Spleen (tissue), 11 donors: ENCODE measurements around the gene CSNK1D. TPM values are rescaled to one million over a fixed set of nuclear protein-coding genes. Genes with fewer than 3 reads are reported as not detected.

Experiments used
- DNase-seq: peaks from one replicate; pipeline ENCODE4 v3.0.0-alpha.2; 2020
- H3K27ac ChIP-seq, 8 donors: fragments of 200-600 bp; sonication (generic) in 7 of 8; 1 replicate in 4 of 8; 2 replicates in 4 of 8; pipeline versions ENCODE4 v1.5.0 to v1.8.0; 2016 to 2021; ENCODE audit warnings: inconsistent platforms in 4 of 8, mild to moderate bottlenecking in 4 of 8, moderate library complexity in 1 of 8
- H3K27me3 ChIP-seq, 7 donors: fragments of 200-600 bp; sonication (generic) in 6 of 7; replicated peaks in 1 of 7; 1 replicate in 4 of 7; 2 replicates in 3 of 7; pipeline versions ENCODE4 v1.5.0 to v1.8.0; 2016 to 2021; ENCODE audit warnings: inconsistent platforms in 3 of 7, mild to moderate bottlenecking in 1 of 7
- H3K36me3 ChIP-seq, 6 donors: fragments of 200-600 bp; sonication (generic) in 5 of 6; 1 replicate in 4 of 6; 2 replicates in 2 of 6; pipeline versions ENCODE4 v1.5.0 to v1.8.0; 2016 to 2021; ENCODE audit warnings: inconsistent platforms in 2 of 6
- H3K4me1 ChIP-seq, 6 donors: fragments of 200-600 bp; sonication (generic) in 5 of 6; 1 replicate in 3 of 6; 2 replicates in 3 of 6; pipeline versions ENCODE4 v1.5.0 to v1.8.0; 2016 to 2021; ENCODE audit warnings: inconsistent platforms in 3 of 6
- H3K4me3 ChIP-seq, 8 donors: fragments of 200-600 bp; sonication (generic) in 7 of 8; 1 replicate in 4 of 8; 2 replicates in 4 of 8; pipeline versions ENCODE4 v1.5.0 to v1.8.0; 2016 to 2021; ENCODE audit warnings: inconsistent platforms in 4 of 8, mild to moderate bottlenecking in 4 of 8, moderate library complexity in 2 of 8
- H3K9me3 ChIP-seq, 8 donors: fragments of 200-600 bp; sonication (generic) in 7 of 8; 1 replicate in 4 of 8; 2 replicates in 4 of 8; pipeline versions ENCODE4 v1.5.0 to v1.8.0; 2016 to 2021; ENCODE audit warnings: inconsistent platforms in 4 of 8
- POLR2A ChIP-seq, 3 donors: fragments of 450-650 bp; IDR thresholded peaks; one replicate each; pipeline ENCODE4 v1.5.1; 2017; ENCODE audit warnings: antibody characterized with exemption in 3 of 3, mild to moderate bottlenecking in 1 of 3
- POLR2AphosphoS5 ChIP-seq, 3 donors: sonication (generic); formaldehyde crosslinking; IDR thresholded peaks; one replicate each; pipeline ENCODE4 v1.5.1; 2017; ENCODE audit warnings: antibody characterized with exemption in 3 of 3
- WGBS, 5 donors: extraction: QIAGEN DNeasy Blood & Tissue Kit in 3 of 5; methylation state at CpG; one replicate each; pipeline versions ENCODE4 v1.1.5 to v1.1.7; 2013 to 2018; 5-methylcytosine and 5-hydroxymethylcytosine counted together
- intact Hi-C: fragments of 100-400 bp; cut with DNase I; formaldehyde crosslinking; loops from one replicate; pipeline ENCODE4 v1.15.0; 2023; ENCODE audit warnings: low total_unique reads
- polyA plus RNA-seq, 3 donors: library from polyadenylated mRNA; stranded (reverse); fragments of 200-250 nt; gene quantifications; one replicate each; pipeline ENCODE4 v1.2.1, GENCODE V29; 2013
- total RNA-seq, 7 donors: library from RNA; depleted of rRNA in 3 of 7; stranded (reverse); fragments of >200 nt in 3 of 7; fragmentation: NEBNext Ultra II Directional in 4 of 7; extraction: Animal tissue kit (Norgen Biotek cat#: 25700) in 4 of 7; gene quantifications; one replicate each; pipeline versions ENCODE4 v1.1.0 to v1.2.1, GENCODE V29; 2016 to 2021
- TF ChIP-seq, protein P1 (sequence below), 11 experiments: fragments of 200-600 bp in 7 of 11; fragments of 450-650 bp in 4 of 11; sonication (generic) in 4 of 11; IDR thresholded peaks in 8 of 11; conservative IDR thresholded peaks in 3 of 11; 1 replicate in 7 of 11; 2 replicates in 4 of 11; pipeline versions ENCODE4 v1.4.0 to v1.8.0; 2016 to 2021; ENCODE audit warnings: antibody characterized with exemption in 11 of 11, inconsistent platforms in 4 of 11, mild to moderate bottlenecking in 1 of 11
- donor health status: healthy with polysubstance abuse.
- donor health status: DM: no; HTN: no; CAD: no; lungs with moderate emphysema.
- donor health status: DM: no; HTN: no; CAD: no.
- donor health status: Bipolar disorder and iron deficiency.
- donor health status: healthy.
- donor health status: DM: no; HTN: no; CAD: no.
- donor health status: DM: yes; HTN: yes; CAD: no.

The CSNK1D gene
- total and polyA plus RNA-seq, 10 donors, result 46.5 to 216 (median 119) TPM

DNA sequence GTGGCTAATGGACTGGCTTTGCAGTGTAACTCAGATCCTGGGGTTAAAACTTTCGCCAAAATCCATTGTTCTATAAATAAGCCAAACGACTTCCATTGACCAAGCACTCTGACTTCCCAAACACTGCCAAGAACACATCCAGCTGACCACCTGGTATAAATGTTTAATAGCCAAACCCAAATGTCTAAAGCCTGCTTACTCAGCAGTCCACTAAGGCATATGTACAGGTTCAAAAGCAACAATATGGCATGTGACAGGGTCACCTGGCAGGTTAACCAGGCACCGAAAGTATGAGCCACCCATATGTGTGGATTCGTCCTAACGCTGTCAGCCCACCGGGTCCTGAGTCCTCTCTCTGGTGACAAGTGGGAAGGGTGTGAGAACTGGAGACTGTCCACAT lies 2.1 kb downstream of the CSNK1D start:
- Histone ChIP-seq H3K27me3 (no peaks in the 10 kb centered on the region), H3K9me3 (no peaks in the 10 kb centered on the region), H3K4me3 (peak overlapping the region in 2 of 8 donors; percentile 73 to 82), H3K36me3 (peaks cover 0 to 57% (median 25%) of the 10 kb centered on the region in 6 donors), H3K27ac (peak overlapping the region in 4 of 8 donors; percentile 99 to 100 (median 99)), H3K4me1 (peaks cover 59 to 81% (median 71%) of the 10 kb centered on the region in 6 donors)
- TF ChIP-seq, protein P1, sequence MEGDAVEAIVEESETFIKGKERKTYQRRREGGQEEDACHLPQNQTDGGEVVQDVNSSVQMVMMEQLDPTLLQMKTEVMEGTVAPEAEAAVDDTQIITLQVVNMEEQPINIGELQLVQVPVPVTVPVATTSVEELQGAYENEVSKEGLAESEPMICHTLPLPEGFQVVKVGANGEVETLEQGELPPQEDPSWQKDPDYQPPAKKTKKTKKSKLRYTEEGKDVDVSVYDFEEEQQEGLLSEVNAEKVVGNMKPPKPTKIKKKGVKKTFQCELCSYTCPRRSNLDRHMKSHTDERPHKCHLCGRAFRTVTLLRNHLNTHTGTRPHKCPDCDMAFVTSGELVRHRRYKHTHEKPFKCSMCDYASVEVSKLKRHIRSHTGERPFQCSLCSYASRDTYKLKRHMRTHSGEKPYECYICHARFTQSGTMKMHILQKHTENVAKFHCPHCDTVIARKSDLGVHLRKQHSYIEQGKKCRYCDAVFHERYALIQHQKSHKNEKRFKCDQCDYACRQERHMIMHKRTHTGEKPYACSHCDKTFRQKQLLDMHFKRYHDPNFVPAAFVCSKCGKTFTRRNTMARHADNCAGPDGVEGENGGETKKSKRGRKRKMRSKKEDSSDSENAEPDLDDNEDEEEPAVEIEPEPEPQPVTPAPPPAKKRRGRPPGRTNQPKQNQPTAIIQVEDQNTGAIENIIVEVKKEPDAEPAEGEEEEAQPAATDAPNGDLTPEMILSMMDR (IDR thresholded peaks at IDR 0.05 in 8 of 11, conservative IDR thresholded peaks at IDR 0.05 in 3 of 11), result no peak
- no peak for TF ChIP-seq POLR2AphosphoS5 (IDR thresholded peaks at IDR 0.05)
- TF ChIP-seq POLR2A (IDR thresholded peaks at IDR 0.05), result no peak
- intact Hi-C loops, result no loop called here
- whole genome bisulfite sequencing, 5 donors, result 86 to 91% (median 88%) methylated on average over 6 of the region's 6 CpGs
- peak; percentile 40 for DNase-seq

DNA sequence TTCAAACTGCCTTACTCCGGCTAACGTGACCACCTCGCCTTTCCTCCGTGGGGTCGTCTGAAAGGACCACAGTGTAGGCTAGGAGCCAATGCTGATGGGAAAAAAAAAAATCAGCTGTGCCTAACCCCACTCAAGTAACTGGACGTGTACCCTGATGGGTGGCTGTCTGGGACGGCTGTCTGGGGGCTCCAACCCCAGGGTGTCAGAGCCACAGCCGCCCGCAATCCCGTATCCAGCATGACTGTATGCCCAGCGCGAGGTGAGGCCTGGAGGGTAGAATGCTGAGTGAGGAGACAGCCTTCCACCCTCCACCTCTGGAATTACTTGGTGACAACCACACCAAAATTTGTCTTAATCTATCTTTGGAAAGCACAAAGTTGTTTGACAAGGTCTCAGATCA lies 2.8 kb downstream of the CSNK1D start:
- Histone ChIP-seq H3K27ac (peak overlapping the region in 4 of 8 donors; percentile 25 to 100 (median 99)), H3K4me3 (peak overlapping the region in 1 of 8 donors; percentile 32), H3K9me3 (no peaks in the 10 kb centered on the region), H3K27me3 (no peaks in the 10 kb centered on the region), H3K36me3 (peaks cover 1 to 65% (median 32%) of the 10 kb centered on the region in 6 donors), H3K4me1 (peaks cover 59 to 88% (median 76%) of the 10 kb centered on the region in 6 donors)
- DNase-seq, result peak; percentile 65
- intact Hi-C loops, result no loop called here
- 83 to 92% (median 85%) methylated on average over 12 of the region's 12 CpGs for WGBS, 5 donors
- TF ChIP-seq, protein P1 (IDR thresholded peaks at IDR 0.05 in 8 of 11, conservative IDR thresholded peaks at IDR 0.05 in 3 of 11), result no peak
- TF ChIP-seq POLR2A (IDR thresholded peaks at IDR 0.05) (no peak), POLR2AphosphoS5 (IDR thresholded peaks at IDR 0.05) (peak in 1 of 3 donors; percentile 47)

DNA sequence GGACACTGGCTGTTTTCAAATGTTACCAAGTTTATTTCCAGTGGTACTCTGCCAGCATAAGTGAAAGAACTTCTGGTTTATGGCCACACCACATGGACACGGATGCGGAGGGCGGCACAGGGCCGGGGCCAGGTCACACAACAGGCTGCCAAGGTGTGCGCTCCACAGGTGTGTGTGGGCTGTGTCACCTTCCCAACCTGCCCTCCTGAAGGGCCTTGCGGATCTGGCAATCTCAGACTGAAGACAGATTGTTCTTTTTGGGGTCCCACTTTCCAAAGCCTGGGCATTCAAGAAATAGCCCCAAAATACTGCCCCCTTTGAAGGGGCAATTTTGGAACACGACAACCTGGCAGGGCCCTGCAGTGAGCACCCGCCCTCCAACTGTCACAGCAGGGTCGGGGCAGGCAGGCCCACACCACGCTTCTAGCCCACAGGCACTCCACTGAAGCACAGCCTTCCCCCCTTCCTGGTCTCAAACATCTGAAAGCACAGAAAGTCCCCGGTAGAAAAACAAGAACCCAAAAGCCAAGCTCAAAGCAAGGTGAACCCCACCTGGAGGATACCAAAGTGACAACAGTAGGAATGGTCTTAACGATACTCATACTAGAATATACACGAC lies 3.5 kb downstream of the CSNK1D start:
- Histone ChIP-seq H3K36me3 (peaks cover 7 to 71% (median 39%) of the 10 kb centered on the region in 6 donors), H3K4me1 (peaks cover 59 to 90% (median 77%) of the 10 kb centered on the region in 6 donors), H3K27ac (peak overlapping the region in 5 of 8 donors; percentile 13 to 100 (median 99)), H3K27me3 (no peaks in the 10 kb centered on the region), H3K4me3 (peak overlapping the region in 1 of 8 donors; percentile 3), H3K9me3 (no peaks in the 10 kb centered on the region)
- intact Hi-C loops, result no loop called here
- TF ChIP-seq POLR2AphosphoS5 (IDR thresholded peaks at IDR 0.05) (peak in 1 of 3 donors; percentile 68), POLR2A (IDR thresholded peaks at IDR 0.05) (no peak)
- TF ChIP-seq, protein P1 (IDR thresholded peaks at IDR 0.05 in 8 of 11, conservative IDR thresholded peaks at IDR 0.05 in 3 of 11), result no peak
- WGBS, 5 donors, result 61 to 83% (median 77%) methylated on average over 7 to 13 of the region's 13 CpGs
- peak; percentile 70 for DNase-seq

DNA sequence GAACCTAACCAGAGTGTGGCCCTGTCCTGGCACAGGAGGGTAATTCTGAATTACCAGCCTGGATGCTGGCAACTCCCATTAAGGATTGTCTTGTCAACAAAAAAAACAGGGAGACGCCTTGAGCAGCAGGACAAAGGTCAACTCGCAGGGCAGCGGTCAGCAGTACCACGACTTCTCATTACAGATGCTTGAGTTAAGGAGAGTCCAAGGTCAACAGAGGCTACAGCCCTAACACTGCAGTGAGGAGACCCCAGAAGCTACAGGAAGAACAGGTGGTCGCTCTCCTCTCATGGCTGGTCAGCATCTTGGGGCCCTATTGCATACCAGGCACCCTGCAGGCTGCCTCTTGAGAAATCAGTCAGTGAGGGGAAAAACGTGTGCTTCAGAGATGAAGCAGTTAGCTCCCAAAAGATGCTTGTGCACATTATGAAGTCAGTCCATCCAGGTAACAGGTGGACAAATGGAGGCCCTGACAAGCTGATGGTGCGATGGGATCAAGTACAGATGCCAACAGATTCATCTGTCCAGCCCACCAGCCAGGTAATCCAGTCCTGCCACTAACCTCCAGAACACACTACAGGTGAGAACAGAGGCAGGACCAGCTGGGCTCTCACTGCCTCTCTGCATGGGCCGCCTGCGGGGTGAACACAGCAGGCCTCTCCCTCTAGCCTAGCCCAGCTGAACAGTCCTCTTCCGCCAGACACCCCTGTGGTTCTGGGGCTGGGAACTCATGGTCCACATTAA lies 4.2 kb downstream of the CSNK1D start:
- DNase-seq, result peak; percentile 66
- no peaks in the 10 kb centered on the region for H3K9me3 ChIP-seq
- 72 to 77% (median 76%) methylated on average over 10 of the region's 10 CpGs for WGBS, 5 donors
- H3K4me3 ChIP-seq, result peak overlapping the region in 1 of 8 donors; percentile 3
- peaks cover 7 to 78% (median 46%) of the 10 kb centered on the region in 6 donors for H3K36me3 ChIP-seq
- peak overlapping the region in 5 of 8 donors; percentile 0 to 100 (median 99) for H3K27ac ChIP-seq
- H3K4me1 ChIP-seq, result peaks cover 59 to 89% (median 75%) of the 10 kb centered on the region in 6 donors
- H3K27me3 ChIP-seq, result no peaks in the 10 kb centered on the region
- TF ChIP-seq, protein P1 (IDR thresholded peaks at IDR 0.05 in 8 of 11, conservative IDR thresholded peaks at IDR 0.05 in 3 of 11), result no peak
- TF ChIP-seq POLR2AphosphoS5 (IDR thresholded peaks at IDR 0.05), result peak in 1 of 3 donors; percentile 2
- intact Hi-C loops, result no loop called here
